B cell (primary cell): ENCODE results near the gene OR52L1.

ENCODE experiments used
- CTCF ChIP-seq: fragments of 200-600 bp; IDR thresholded peaks from one replicate; pipeline ENCODE4 v1.8.0; 2022; ENCODE audit warnings: antibody characterized with exemption, mild to moderate bottlenecking
- EZH2 ChIP-seq: IDR thresholded peaks from 2 replicates; pipeline ENCODE4 v1.6.1; 2012; ENCODE audit warnings: borderline replicate concordance, low read depth, mild to moderate bottlenecking, moderate library complexity, low read length; ENCODE audit not compliant: insufficient read depth, poor library complexity, severe bottlenecking

DNA sequence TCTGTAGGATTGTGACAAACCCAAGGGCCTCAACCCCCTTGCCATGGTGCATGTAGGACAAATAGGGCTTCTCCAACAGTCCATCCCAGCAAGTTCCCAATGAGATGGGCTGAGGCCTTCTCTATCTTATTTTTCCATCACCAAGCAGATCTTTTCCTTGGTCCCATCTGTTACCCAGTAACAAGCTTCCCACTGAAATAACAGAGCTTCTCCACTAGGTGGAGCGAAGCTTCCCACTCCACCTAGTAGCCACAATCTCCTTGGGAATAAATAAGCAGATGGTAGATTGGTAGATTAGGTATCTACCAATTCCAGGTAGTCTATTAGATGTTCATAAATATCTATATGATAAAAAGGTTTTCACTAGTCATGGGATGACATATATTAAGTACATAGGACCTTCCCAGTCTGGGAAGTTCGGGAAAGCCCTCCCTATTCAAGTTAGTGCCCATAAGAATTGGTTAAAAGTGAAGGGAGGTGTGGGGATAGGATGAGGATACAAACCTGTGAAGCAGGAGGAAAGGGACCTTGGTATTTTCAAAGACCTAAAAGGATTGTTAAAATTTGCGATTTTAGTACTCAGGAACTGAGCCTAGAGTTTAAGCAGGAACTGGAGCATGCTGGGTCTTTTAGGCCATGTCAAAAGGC, 5.9 kb upstream of the OR52L1 start:
- TF ChIP-seq CTCF: peak; percentile 44
- TF ChIP-seq EZH2: no peak
